Osteoblast (primary cell): ENCODE data around the gene IFI16. TPM values are rescaled to one million over a fixed set of nuclear protein-coding genes. Genes with fewer than 3 reads are reported as not detected.

ENCODE experiments used
- DNase-seq: peaks from one replicate; pipeline ENCODE4 v3.0.0; 2011; ENCODE audit warnings: low spot score, mixed read lengths; ENCODE audit not compliant: insufficient read length; ENCODE audit errors: missing footprints
- H2AFZ ChIP-seq: 2 replicates; pipeline ENCODE4 v1.6.0; 2011; ENCODE audit warnings: mild to moderate bottlenecking, low read length
- H3K27ac ChIP-seq: 2 replicates; pipeline ENCODE4 v1.5.1; 2011; ENCODE audit warnings: mild to moderate bottlenecking, low read depth, low read length, moderate library complexity
- H3K27me3 ChIP-seq: 2 replicates; pipeline ENCODE4 v1.6.0; 2012; ENCODE audit warnings: mild to moderate bottlenecking, control low read depth, inconsistent platforms, low read length, moderate library complexity; ENCODE audit not compliant: insufficient read depth
- H3K36me3 ChIP-seq: 2 replicates; pipeline ENCODE4 v1.5.1; 2011; ENCODE audit warnings: mild to moderate bottlenecking, low read length, control low read depth, moderate library complexity; ENCODE audit not compliant: insufficient read depth
- H3K4me1 ChIP-seq: 2 replicates; pipeline ENCODE4 v1.5.1; 2011; ENCODE audit warnings: mild to moderate bottlenecking, low read length, control low read depth, moderate library complexity; ENCODE audit not compliant: insufficient read depth
- H3K4me2 ChIP-seq: 2 replicates; pipeline ENCODE4 v1.6.0; 2011; ENCODE audit warnings: mild to moderate bottlenecking, low read length; ENCODE audit not compliant: insufficient read depth
- H3K4me3 ChIP-seq: fragments of 200-600 bp; sonication (generic); 3 replicates; pipeline ENCODE4 v1.5.1; 2012; ENCODE audit warnings: mild to moderate bottlenecking, low read length, inconsistent platforms; ENCODE audit not compliant: insufficient read depth
- H3K79me2 ChIP-seq: 2 replicates; pipeline ENCODE4 v1.6.0; 2012; ENCODE audit warnings: mild to moderate bottlenecking, low read length, control low read depth, inconsistent platforms; ENCODE audit not compliant: insufficient read depth
- H3K9me3 ChIP-seq: 2 replicates; pipeline ENCODE4 v1.5.1; 2011; ENCODE audit warnings: low read depth, low read length, control low read depth
- H4K20me1 ChIP-seq: 2 replicates; pipeline ENCODE4 v1.6.0; 2012; ENCODE audit warnings: mild to moderate bottlenecking, low read length, control low read depth; ENCODE audit not compliant: insufficient read depth
- total RNA-seq: library from RNA; depleted of rRNA; stranded (reverse); fragments of >200 nt; gene quantifications from 2 replicates; pipeline ENCODE4 v1.2.3, GENCODE V29; 2012
- TF ChIP-seq, protein P1 (sequence below): IDR thresholded peaks from 2 replicates; pipeline ENCODE4 v1.5.1; 2011; ENCODE audit warnings: mild to moderate bottlenecking, low read depth, low read length, moderate library complexity; ENCODE audit errors: extremely low read depth

Gene IFI16
- total RNA-seq, 1 donor: 129 TPM

DNA sequence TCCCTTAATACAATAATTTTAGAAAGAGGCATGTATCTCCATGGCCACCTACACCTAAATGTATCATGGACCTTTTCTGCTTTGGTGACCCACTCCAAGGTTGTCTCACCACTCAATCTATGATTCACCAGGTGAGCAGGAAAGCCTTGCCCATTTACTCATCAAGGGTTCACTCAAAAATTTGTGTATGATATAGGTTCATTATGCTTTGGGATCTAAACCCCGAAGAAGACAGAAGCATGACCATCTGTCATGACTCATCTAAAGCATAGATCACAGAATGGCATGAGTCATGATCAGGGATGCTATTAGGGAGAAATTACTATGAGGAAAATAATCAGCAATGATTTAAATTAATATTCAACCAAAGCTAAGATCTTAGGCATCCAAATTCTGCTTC lies 39.9 kb upstream of the IFI16 start:
- no peaks in the 10 kb centered on the region for H3K36me3 ChIP-seq
- no peaks in the 10 kb centered on the region for H3K79me2 ChIP-seq
- no peaks in the 10 kb centered on the region for H3K4me1 ChIP-seq
- TF ChIP-seq, protein P1, sequence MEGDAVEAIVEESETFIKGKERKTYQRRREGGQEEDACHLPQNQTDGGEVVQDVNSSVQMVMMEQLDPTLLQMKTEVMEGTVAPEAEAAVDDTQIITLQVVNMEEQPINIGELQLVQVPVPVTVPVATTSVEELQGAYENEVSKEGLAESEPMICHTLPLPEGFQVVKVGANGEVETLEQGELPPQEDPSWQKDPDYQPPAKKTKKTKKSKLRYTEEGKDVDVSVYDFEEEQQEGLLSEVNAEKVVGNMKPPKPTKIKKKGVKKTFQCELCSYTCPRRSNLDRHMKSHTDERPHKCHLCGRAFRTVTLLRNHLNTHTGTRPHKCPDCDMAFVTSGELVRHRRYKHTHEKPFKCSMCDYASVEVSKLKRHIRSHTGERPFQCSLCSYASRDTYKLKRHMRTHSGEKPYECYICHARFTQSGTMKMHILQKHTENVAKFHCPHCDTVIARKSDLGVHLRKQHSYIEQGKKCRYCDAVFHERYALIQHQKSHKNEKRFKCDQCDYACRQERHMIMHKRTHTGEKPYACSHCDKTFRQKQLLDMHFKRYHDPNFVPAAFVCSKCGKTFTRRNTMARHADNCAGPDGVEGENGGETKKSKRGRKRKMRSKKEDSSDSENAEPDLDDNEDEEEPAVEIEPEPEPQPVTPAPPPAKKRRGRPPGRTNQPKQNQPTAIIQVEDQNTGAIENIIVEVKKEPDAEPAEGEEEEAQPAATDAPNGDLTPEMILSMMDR: no peak
- no peaks in the 10 kb centered on the region for H3K27me3 ChIP-seq
- no peak overlapping the region for H3K27ac ChIP-seq
- H3K4me2 ChIP-seq: no peak overlapping the region
- H2AFZ ChIP-seq: no peak overlapping the region
- no peaks in the 10 kb centered on the region for H3K9me3 ChIP-seq
- no peaks in the 10 kb centered on the region for H4K20me1 ChIP-seq
- no peak for DNase-seq
- H3K4me3 ChIP-seq: no peak overlapping the region

DNA sequence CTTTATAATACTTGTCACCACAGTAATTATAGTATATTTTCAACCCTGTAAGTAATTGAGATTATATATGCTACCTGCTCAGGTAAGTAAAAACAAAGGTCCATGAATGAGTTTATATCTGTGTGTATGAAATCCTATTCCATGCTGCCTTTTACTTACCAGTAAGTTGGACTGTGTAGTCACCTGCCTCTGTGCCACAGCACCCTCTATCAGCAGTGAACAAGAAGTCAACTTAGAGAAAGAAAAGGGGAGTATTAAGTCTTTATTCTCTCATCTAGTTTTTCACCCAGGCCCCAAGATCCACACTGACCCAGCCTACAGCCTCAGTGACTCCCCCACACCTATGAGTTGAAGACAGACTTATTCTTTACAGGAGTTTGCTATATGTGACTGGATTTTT lies 36.9 kb upstream of the IFI16 start:
- Histone ChIP-seq H2AFZ (no peak overlapping the region), H3K27ac (no peak overlapping the region), H4K20me1 (no peaks in the 10 kb centered on the region), H3K4me3 (no peak overlapping the region), H3K36me3 (no peaks in the 10 kb centered on the region), H3K4me2 (no peak overlapping the region), H3K79me2 (no peaks in the 10 kb centered on the region), H3K9me3 (no peaks in the 10 kb centered on the region), H3K27me3 (no peaks in the 10 kb centered on the region), H3K4me1 (no peaks in the 10 kb centered on the region)
- TF ChIP-seq, protein P1: peak; percentile 10
- no peak for DNase-seq

DNA sequence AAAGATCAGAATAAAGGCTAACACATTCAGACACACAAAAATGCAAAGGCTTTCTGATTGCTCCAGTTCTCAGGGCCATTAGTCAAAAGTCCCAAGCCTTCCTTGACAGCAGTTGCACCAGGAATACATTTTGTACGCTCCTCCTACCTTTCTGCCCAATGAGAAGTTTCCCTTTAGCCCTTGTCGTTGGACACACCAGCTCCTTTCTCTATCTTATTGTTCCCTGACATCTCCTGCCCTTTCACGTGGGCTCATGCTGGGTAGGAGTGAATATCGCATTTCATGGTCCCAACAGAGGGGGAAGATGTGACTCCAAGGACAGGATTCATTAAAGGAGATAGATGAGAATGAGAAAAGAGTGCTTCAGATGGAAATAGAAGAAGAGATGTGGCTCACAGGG lies 33.5 kb upstream of the IFI16 start:
- no peak for DNase-seq

DNA sequence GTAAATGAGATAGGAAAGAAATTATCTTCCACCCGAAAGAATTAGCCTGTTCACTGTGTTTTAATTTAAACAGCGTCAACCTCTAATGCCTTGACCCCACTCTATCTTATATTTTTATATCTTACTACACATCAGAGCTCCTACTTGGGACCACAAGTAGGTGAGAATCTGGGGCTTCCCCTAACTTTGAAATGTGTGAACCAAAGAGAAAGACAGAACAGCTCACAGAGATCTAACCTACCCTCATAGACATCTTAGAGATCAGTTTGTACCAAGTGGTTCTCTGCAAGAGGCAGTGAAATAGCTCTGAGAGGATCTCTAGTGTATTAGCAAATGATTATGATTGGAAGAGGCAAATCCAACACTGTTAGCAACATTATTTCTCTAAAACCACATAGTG lies 31.0 kb upstream of the IFI16 start:
- no peak overlapping the region for H2AFZ ChIP-seq
- H3K4me3 ChIP-seq: no peak overlapping the region
- H3K27ac ChIP-seq: no peak overlapping the region
- no peak overlapping the region for H3K4me2 ChIP-seq
- DNase-seq: no peak
- H3K27me3 ChIP-seq: no peaks in the 10 kb centered on the region
- TF ChIP-seq, protein P1: no peak
- no peaks in the 10 kb centered on the region for H4K20me1 ChIP-seq
- H3K9me3 ChIP-seq: no peaks in the 10 kb centered on the region
- H3K4me1 ChIP-seq: no peaks in the 10 kb centered on the region
- H3K36me3 ChIP-seq: no peaks in the 10 kb centered on the region
- no peaks in the 10 kb centered on the region for H3K79me2 ChIP-seq

More for the DNA sequence above, 33.5 kb upstream of the IFI16 start:
- Histone ChIP-seq H3K27ac (no peak overlapping the region), H3K4me3 (no peak overlapping the region), H3K27me3 (no peaks in the 10 kb centered on the region), H4K20me1 (no peaks in the 10 kb centered on the region), H3K79me2 (no peaks in the 10 kb centered on the region), H3K4me2 (no peak overlapping the region), H3K4me1 (no peaks in the 10 kb centered on the region), H3K9me3 (no peaks in the 10 kb centered on the region), H2AFZ (no peak overlapping the region), H3K36me3 (no peaks in the 10 kb centered on the region)
- TF ChIP-seq, protein P1: no peak
